Activated CD8-positive, alpha-beta memory T cell treated with anti-CD3 and anti-CD28 coated beads for 4 hours (primary cell): ENCODE data around the gene INO80E.
A peak's percentile ranks its signal among the peaks of the same experiment; 100 is the strongest.

Experiments
- DNase-seq, 2 donors: peaks; one replicate each; pipeline ENCODE4 v3.0.0-alpha.2; 2020; ENCODE audit warnings: low read depth in 2 of 2

The INO80E gene

DNA sequence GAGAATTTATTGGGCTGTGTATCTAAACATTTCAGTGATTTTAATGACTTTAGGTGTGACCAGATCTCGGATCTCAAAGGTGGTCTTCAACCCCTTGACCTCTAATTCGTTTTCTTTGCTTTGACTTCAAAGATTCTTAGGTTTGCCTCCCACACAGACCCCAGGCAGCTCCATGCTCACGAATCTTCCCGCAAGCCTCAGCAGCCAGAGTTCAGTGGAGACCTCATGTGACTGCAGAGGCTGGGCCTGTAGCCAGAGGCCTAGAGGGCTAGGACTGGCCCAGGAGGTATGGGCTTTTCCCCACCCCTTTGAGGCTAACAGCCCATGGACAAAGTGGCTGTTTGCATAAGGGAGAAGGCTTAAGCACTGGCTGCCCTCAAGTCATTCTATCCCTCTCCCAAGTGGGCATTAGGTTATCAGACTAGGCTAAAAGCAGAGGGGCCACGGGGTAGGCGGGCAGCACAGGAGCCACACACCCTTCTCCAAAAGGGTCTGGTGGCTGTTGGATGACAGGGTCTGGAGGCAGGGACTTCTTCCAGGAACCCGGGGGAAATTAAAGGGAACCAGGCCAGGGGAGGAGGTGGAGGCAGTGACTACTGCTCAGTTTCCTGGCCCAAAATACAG is 3.6 kb upstream of the INO80E start:
- no peak for DNase-seq

DNA sequence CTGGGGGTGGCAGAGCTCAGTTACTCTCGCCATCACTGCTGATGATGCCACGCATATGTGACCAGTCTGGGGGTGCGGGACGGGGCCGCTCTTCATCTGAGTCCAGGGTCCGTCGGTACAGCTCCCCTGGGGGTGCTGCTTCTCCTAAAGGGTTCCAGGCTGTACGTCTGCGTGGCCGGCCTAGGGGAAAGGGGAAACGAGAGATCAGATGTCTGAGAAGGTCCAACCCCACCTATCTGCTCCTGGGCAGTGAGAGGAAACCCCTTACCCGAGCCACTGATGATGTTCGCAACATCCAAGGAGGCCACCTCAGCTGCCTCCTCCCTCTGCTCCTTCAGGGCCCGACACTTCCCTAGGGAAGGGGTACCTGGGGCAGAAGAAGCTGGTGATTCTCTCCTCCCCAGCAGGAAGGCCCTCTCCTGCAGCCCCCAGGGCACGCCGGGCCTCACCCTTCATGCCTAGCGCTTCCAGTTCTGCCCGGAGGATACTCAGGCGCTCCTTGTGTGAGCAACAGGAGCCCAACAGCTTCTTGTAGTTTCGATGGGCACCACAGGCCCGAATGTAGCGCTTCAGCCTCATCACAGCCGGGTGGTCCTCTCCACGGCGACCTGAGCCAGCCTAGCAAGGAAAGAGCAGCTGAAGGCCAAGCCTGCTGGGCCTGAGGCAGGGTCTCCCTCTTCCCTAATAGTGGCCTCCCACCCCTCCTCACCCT is 2.7 kb upstream of the INO80E start:
- DNase-seq = no peak

DNA sequence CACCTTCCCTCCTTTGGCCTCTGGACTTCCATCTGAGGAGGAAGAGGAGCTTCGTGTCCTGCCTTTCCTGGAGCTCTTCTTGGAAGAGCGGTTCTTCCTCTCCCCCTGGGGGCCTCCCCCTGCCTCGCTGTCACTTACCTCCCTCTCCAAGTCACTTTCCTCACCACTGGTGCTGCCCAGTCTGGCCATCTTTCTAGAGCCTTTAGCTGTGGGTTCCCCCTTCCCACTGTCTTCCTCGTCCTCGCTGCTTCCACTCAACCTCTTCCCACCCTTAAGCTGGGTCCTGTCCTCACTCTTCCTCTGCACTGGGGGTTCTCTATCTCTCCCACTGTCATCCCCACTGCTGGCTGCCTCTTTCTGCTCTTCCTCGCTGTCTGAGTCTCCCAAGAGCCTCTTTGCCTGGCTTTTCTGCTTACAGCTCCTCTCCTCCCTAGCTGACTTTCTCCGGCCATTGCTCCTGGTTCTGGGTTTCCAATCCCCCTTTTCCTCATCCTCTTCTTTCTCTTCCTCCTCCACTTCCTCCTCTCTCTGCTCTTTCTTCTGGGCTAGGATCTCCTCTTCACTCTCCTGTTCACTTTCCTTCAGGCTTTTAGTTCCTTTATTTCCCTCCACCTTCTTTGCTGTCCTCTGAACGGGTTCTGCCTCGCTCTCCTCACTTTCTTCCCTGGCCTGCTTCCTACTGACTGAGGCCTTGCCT is 2.0 kb upstream of the INO80E start:
- DNase-seq = no peak

DNA sequence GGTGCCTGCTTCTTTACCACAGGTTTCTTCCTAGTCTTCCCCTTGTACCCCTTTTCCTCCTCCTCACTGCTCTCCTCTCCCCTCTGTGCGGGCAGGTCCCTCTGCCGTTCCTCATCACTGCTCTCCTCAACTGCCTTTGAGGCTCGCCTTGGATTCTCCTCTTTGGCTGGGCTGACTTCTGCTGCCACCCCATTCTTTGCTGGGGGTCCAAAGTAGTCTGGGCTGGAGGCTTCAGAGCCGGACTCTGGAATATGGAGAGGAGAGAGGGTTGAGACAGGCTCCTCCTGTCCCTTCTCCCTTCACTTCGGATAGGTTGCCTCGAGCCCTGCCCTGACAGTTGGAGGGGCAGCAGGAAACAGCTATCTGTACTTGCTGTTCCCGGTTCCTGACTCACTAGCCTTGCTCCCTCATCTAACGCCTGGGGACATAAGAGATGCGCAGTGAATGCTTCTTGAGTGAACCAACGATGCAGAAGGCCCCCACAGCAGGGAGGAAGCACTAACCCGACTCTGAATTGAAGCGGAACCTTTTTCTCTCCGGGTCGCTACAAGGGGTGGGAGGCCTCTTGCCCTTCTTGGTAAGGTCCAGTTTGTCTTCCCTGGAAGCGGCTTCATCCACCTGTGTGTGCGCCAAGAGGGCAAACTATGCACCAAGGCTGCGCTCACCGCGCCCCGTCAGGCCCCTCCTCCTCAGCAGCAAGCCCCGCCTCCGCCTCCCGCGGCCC is 1.3 kb upstream of the INO80E start:
- peak in 1 of 2 donors; percentile 14 for DNase-seq

DNA sequence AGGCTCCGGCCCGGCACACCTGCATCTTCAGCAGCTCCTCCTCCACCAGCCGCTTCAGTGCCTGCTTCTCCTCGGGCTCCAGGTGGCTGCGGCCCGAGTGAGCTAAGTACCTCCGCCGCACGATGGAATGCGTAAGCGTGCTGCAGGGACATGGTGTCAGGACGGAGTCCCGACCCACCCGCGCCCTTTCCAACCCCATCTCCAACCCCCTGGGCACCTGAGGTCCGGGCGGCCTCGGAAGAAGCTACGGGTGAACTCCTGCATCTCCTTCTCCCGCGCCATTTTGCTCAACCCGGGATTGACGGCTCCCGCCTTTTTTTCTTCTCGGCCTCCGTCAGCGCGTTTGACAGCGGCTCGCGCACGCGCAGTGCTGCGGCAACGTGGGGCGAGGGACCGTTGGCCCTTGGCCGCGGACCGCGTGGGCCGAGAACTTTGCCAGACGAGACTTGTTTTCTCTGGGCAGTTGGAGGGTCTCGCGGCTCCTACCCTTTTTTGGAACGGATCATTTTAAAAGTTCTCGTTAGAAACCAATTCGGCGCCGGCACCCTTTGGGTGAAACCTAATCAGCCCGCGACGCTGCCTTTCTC is 624 bp upstream of the INO80E start, which contains the start of gene HIRIP3:
HIRIP3 (minus strand) TSS at position 294 of the 587 bp plus-strand sequence; CDS start at position 282, 12 bp downstream.
- DNase-seq = peak; percentile 71 to 74

DNA sequence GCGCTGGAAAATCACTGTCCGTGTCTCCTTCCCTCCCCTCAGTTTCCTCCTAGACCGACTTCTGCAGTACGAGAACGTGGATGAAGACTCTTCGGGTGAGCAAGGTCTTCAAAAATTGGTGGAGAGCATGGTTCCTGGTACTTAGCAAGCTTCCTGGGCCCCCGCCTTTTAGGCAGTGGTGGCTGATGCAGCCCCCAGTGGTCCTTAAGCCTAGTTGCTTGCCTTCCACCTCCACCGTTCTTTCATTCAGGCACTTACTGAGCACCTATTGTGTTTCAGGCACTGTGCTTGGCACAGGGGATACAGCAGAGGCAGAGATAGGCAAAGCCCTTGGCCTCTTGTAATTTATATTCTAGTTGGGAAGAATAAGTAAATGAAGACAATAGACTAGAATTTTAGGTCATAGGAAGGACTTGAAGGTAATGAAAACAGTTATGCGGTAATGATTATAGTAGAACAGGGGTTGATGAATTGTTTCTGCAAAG is 767 bp downstream of the INO80E start:
- no peak for DNase-seq

DNA sequence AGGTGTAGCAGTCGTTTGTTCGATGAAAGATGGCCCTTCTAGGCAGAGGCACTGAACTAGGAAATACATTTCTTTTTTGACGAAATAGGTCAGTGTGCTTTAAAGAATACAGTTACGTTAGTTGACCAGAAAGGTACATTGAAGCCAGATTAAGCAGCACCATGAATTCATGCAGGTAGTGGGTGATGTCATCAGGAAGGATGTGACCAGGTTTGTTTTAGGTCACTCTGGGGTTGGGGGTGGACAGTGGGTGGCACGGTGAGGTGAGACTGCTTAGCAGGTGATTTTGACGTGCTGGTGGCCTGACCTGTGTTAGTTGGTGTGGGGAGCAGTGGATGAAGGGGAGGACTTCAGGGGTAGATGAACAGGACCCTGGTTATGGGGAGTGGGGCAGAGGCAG is 3.6 kb downstream of the INO80E start:
- no peak for DNase-seq

DNA sequence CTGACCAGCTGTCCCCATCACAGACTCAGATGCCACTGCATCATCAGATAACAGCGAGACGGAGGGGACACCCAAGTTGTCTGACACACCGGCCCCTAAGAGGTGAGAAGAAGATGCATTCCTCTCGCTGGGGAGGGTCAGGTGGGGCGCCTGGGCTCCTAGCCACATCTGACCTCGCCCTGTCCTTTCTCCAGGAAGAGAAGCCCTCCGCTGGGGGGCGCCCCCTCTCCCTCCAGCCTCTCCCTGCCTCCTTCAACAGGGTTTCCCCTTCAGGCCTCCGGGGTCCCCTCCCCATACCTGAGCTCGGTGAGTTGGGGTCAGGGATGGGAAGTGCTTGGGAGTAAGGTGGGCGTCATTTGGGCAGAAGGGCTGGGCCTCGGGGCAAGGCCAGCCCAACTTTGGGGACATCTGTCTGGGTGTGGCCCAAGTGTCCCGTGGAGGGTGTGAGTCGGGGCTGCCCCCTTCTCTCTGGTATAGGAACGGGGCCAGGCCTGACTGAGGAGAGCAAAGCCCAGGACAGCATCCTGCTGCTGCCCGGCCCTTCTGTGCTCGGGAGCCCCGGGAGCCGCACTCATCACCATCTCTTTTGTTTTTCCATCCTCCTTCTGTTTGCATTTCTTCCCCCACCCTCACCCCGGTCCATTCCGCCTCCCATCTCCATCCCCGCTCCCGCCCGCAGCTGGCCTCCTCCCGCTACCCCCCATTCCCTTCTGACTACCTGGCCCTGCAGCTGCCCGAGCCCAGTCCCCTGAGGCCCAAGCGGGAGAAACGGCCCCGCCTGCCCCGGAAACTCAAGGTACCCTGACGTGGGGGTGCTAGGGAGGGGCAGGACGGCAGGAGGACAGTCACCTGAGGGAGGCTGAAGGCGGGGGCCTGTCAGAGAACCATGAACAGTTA is 4.9 kb downstream of the INO80E start:
- no peak for DNase-seq

DNA sequence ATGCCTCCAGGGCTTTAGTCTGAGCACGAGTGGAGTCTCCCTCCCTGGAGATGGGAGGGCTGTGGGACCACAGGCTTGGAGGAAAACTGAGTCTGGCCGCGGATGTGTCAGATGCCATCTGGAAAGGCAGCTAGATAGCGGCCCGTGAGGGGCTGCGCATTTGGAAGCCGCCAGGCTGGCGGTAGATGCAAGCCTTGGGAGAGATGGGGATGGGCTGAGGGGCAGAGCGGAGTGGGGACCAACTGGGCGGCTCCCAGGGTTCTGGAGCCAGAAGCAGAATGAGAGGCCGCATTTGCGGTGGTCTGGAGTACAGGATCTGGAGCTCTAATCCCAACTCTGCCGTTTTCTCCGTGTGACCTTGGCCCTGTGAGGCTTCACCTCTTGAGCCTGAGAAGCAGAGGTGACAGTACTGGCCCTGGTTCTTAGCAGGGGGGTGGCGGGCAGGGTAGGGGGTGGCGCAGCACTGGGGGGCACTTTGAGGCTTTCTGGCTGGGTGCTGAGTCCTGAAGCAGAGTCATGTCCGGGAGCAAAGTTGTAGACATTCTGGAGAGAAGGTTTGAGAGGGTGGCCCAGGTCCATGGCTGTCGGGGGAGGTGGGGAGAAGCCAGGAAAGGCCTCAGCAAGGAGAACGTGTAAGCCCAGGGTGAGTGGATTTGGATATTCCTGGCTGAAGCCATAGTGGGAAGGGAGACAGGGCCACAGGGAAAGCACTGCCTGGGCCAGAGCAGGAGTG is 6.7 kb downstream of the INO80E start:
- DNase-seq = no peak

DNA sequence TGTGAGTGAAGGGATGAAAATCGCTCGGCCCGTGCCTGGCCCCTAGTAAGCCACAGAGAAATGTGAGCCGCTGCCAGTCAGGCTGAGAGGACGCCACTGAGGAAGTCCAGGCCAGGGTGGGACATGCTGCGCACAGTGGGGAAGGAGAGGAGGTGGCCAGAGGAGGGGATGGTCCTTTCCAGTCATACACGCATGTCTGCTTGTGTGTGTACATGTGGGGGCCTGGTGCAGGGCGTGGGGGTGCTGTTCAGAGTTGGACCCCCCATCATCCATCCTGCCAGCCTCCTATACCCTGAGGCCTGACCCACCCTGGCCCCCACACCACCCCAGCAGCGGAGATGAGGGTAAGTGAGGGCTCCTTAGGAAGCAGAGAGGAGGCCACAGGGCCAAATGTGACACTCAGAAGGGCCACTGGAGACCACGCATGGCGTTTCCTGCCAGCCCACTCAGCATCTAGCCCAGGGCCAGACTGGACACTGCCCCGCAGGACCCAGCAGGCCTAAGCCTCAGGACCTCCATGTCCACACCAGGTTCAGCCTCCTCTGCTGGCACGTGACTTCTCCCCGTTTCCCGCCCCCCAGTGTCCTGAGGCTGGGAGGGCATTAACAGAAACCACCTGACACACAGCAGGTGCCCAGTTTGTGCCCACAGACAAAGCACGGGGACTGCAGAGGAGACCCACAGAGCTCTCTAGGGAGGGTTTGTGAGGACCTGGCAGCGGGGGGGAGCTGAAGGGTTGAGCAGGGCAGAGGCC is 7.8 kb downstream of the INO80E start:
- DNase-seq = no peak

DNA sequence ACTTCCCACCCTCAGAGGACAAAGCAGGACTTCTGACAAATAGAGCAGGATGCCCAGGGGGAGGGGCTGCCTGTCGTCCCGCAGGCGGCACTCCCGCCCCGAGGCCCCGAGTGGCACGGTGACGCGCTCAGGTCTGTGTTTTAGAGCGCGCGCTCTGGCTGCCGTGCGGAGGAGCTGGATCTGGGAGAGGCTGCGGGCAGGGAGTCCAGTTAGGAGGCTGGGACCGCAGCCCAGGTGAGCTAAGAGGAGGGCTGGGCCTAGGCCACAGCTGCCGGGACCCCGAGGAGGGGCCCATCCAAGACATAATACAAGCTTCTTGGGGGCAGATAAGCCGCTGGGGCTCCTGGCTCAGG is 8.4 kb downstream of the INO80E start:
- no peak for DNase-seq

DNA sequence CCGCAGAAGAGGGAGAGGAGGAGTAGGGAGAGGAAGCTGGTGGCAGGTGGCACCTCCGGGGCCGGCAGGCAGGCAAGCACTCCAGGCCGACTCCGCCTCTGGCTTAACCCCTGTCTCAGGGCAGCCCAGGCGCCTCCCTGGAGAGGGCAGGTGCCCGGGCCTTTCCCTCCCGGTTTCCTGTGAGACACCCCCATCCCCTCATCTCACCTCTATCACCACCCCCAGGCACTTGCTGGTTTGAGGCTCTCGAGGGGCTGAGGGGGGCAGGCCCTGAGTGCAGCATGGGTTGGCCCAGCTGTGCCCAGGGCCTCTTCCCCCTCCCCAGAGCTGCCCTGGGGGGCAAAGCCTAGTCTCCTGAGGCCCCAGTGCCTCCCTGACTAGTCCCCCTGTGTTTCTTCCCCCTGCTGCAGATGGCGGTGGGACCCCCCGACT is 8.8 kb downstream of the INO80E start:
- DNase-seq = no peak

DNA sequence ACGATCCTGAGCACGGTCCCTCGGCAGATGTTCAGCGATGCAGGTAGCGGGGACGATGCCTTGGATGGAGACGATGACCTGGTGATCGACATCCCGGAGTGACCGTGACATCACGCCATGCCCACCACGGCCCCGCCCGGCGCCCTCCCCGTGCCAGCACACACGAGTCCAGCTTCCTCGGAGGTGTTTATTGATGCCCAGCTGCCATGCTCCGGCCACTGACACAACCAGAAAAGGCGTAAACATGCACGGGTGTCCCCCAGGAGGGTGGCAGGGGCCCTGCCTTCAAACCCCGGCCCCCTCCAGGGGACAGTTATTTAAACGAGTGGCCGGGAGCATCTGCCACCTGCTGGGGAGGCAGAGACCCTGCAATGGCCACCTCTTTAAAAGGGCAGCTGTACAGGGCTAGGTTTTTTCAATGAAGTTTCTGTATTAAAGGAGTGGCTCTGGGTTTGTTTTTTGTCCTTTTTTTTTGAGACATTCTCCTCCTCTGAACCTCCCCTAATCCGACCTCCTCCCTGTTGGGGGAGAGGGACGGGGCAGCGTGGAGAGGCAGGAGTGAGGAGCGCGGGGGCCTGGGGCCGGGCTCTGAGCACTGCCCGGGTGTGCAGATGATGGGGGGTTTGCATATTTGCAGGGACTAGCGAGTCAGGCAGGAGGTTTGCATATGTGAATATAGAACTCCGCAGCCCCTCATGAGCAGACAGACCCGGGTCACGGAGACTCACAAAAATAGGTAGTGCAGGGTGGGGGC is 9.5 kb downstream of the INO80E start:
- DNase-seq = no peak

DNA sequence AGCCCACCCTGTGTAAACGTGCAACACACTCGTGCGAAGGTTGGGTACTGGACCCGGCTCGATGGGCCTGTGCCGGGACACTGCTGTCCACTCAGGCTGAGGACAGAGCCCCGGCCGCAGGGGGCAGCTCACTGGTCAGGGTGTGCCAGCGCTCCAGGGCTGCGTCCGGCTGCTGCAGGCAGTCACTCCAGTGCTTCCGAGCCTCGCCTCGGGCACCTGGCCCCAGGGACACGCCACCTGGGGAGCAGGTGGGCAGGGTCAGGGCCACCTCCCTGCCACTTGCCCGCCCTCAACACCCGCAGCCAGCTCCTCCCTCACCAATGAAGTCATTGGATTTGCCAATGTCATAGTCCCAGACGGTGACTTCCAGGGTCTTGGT is 10.0 kb downstream of the INO80E start:
- no peak for DNase-seq

DNA sequence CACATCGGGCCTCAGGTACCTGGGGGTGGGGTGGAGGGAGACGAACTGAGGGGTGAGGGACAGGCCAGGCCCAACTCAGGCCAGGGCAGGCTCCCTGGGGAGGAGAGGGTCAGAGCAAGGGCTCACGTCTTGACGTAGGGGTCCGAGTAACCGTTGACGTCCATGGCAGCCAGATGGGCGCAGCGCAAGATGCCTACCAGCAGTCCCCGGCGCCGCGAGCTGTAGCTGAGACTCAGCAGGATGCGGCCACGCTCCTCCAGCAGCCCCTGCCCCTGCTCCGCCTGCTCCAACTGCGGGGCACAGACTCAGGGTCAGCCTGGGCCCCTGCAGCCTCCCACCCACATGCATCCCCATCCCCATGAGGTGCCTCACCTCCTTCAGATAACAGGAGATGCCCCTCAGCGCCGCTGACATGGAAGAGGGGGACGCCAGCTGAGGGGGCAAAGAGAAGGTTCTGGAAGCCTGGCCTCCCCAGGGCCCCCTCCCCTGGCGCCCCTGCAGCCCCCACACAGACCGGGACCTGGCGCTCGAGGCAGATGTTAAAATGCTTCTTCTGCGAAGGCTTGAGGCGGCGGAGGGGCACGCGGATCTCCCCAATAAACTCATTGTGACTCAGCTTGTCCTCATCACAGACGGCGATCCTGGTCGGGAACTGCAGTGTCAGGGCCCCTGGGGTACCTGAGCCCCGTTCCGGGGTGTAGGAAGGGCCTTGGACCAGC is 10.8 kb downstream of the INO80E start:
- no peak for DNase-seq

DNA sequence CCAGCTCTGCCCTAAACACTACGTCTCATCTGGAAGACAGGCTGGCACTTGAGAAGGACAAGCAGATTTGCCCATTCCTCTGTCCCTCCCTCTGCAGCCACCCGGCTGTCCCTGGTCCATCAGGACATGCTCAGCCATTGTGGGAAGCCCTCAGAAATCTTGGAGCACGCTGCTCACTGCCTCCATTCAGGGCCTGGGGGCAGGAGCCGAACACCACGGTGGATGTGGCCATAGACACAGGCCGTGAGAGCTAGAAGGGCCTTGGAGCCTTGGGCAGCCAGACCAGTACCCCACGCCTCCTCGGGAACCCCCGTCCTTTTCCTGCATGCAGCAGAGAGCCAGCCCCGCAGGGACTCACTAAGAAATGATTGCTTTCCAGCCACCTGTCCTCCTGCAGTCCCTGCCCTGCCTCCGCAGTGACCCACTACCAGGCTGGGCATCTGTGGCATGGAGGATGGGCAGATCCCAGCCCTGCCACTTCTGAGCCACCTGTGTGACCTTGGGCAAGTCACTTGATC is 11.4 kb downstream of the INO80E start:
- no peak for DNase-seq

DNA sequence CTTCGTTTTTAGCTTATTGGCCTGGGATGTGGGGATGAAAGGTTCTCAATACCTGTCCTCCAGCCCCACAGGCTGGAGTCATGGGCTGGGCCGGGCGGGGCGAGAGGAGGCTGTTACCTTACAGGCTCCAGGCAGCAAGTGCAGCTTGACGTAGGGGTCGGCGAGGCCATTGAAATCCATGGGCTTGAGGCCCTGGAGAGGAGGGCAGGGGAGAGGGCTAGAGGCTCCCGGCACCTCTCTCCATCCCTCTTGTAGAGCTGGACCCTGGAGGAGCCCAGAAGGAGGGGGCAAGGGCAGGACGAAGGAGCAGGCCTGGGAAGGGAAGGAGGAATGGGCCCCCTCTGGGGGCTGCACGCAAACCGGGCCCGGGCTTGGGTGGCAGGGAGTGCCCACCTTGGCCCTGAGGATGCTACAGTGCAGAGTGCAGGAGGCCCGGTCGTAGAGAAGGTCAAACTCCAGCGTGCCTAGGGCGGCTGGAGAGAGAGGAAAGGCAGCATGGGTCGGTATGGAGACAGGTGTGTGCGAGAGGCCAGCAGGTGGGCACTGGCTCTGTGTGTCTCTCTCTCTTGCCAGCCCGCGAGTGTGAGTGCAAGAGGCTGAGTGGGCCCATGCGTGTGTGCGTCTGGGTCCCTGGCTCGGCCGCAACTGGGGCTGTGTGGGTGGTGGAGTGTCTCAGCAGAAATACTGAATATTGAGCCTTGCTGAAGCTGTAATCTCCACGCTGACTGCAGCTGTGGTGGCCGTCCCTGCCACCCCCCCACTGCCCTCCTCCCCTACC is 13.2 kb downstream of the INO80E start:
- DNase-seq = no peak
